Keratinocyte (primary cell): ENCODE results near the gene FAM236A. TPM values are rescaled to one million over a fixed set of nuclear protein-coding genes. Genes with fewer than 3 reads are reported as not detected.
"Not testable (repeated sequence)": the region's sequence is repeated elsewhere in the genome, so short reads cannot be mapped to it uniquely, and the experiment has no call there.

Experiments
- DNase-seq: peaks from one replicate; pipeline ENCODE4 v3.0.0-alpha.2; 2011; ENCODE audit warnings: low read depth, missing footprints, low spot score
- FAIRE-seq: peaks from 2 replicates; lab custom pipeline; 2011; peaks lifted over from hg19 to GRCh38; lab: Jason Lieb, UNC
- H2AFZ ChIP-seq: 2 replicates; pipeline ENCODE4 v1.6.0; 2012; ENCODE audit warnings: low read length, control low read depth, inconsistent platforms; ENCODE audit not compliant: control insufficient read depth
- H3K27ac ChIP-seq: 2 replicates; pipeline ENCODE4 v1.5.1; 2011; ENCODE audit warnings: low read length; ENCODE audit not compliant: control insufficient read depth, insufficient read depth
- H3K27me3 ChIP-seq: 3 replicates; pipeline ENCODE4 v1.6.0; 2011; ENCODE audit warnings: low read length; ENCODE audit not compliant: control insufficient read depth, insufficient read depth; ENCODE audit errors: extremely low read depth
- H3K36me3 ChIP-seq, 2 experiments: 2 replicates in 1 of 2; 3 replicates in 1 of 2; pipeline ENCODE4 v1.5.1; 2011; ENCODE audit warnings: low read length in 2 of 2, mild to moderate bottlenecking in 1 of 2; ENCODE audit not compliant: control insufficient read depth in 2 of 2, insufficient read depth in 2 of 2; ENCODE audit errors: extremely low read depth in 1 of 2
- H3K4me1 ChIP-seq: 3 replicates; pipeline ENCODE4 v1.5.1; 2011; ENCODE audit warnings: low read length; ENCODE audit not compliant: control insufficient read depth, insufficient read depth; ENCODE audit errors: extremely low read depth
- H3K4me2 ChIP-seq: 3 replicates; pipeline ENCODE4 v1.6.0; 2011; ENCODE audit warnings: low read depth, low read length; ENCODE audit not compliant: control insufficient read depth, insufficient read depth; ENCODE audit errors: extremely low read depth
- H3K4me3 ChIP-seq, 3 experiments: fragments of 200-600 bp in 1 of 3; sonication (generic) in 1 of 3; 2 replicates in 2 of 3; 3 replicates in 1 of 3; pipeline ENCODE4 v1.5.1; 2011 to 2016; ENCODE audit warnings: low read length in 3 of 3, mild to moderate bottlenecking in 3 of 3, control low read depth in 2 of 3, inconsistent platforms in 1 of 3, low read depth in 1 of 3, mixed read lengths in 1 of 3, mixed run types in 1 of 3, moderate library complexity in 1 of 3; ENCODE audit not compliant: control insufficient read depth in 2 of 3, insufficient read depth in 2 of 3; ENCODE audit errors: extremely low read depth in 1 of 3
- H3K79me2 ChIP-seq: 2 replicates; pipeline ENCODE4 v1.6.0; 2012; ENCODE audit warnings: low read length; ENCODE audit not compliant: control insufficient read depth, insufficient read depth
- H3K9ac ChIP-seq: 3 replicates; pipeline ENCODE4 v1.6.0; 2011; ENCODE audit warnings: low read length; ENCODE audit not compliant: control insufficient read depth, insufficient read depth; ENCODE audit errors: extremely low read depth
- H3K9me1 ChIP-seq: 3 replicates; pipeline ENCODE4 v1.6.0; 2011; ENCODE audit warnings: low read length; ENCODE audit not compliant: control insufficient read depth, insufficient read depth; ENCODE audit errors: extremely low read depth
- H3K9me3 ChIP-seq: 2 replicates; pipeline ENCODE4 v1.5.1; 2012; ENCODE audit warnings: low read depth, low read length; ENCODE audit not compliant: control insufficient read depth
- H4K20me1 ChIP-seq: 3 replicates; pipeline ENCODE4 v1.6.0; 2011; ENCODE audit warnings: low read length; ENCODE audit not compliant: control insufficient read depth, insufficient read depth; ENCODE audit errors: extremely low read depth
- dilution Hi-C: fragments of 300-500 bp; cut with MboI; formaldehyde crosslinking; loops from one replicate; pipeline ENCODE4 v1.7.0; 2020; ENCODE audit warnings: low sequenced_read_pairs; ENCODE audit not compliant: extremely low pct_ligation_motif_present
- polyA plus RNA-seq, 5 experiments: library from polyadenylated mRNA; depleted of rRNA in 3 of 5; stranded (reverse) in 3 of 5; stranded (forward) in 1 of 5; unstranded in 1 of 5; fragments of >200 nt; gene quantifications; 1 replicate in 1 of 5; 2 replicates in 3 of 5; 3 replicates in 1 of 5; pipeline versions ENCODE4 v1.2.1 to v1.2.3, GENCODE V29; 2011 to 2012; ENCODE audit warnings: missing spikeins in 2 of 5, low read depth in 1 of 5, low replicate concordance in 1 of 5

Gene FAM236A
- polyA plus RNA-seq, 1 donor (not counting 4 experiments of a cell fraction or from before 2014, with no cell fraction given) = not detected

DNA sequence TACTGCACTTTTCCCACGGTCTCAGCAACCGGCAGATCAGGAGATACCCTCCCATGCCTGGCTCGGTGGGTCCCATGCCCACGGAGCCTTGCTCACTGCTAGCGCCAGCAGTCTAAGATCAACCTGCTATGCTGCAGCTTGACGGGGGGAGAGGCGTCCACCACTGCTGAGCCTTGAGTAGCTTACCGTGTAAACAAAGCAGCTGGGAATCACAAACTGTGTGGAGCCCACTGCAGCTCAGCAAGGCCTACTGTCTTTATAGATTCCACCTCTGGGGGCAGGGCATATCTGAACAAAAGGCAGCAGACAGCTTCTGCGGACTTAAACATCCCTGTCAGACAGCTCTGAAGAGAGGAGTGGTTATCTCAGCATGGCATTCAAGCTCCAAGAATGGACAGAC is 22.0 kb downstream of the FAM236A start:
- H3K27ac ChIP-seq, H3K9me3 ChIP-seq, H3K4me2 ChIP-seq, H3K27me3 ChIP-seq, dilution Hi-C loops, DNase-seq, H4K20me1 ChIP-seq, FAIRE-seq, H2AFZ ChIP-seq, H3K4me3 ChIP-seq, H3K9ac ChIP-seq, H3K79me2 ChIP-seq, H3K9me1 ChIP-seq, H3K36me3 ChIP-seq, H3K4me1 ChIP-seq: not testable (repeated sequence)

DNA sequence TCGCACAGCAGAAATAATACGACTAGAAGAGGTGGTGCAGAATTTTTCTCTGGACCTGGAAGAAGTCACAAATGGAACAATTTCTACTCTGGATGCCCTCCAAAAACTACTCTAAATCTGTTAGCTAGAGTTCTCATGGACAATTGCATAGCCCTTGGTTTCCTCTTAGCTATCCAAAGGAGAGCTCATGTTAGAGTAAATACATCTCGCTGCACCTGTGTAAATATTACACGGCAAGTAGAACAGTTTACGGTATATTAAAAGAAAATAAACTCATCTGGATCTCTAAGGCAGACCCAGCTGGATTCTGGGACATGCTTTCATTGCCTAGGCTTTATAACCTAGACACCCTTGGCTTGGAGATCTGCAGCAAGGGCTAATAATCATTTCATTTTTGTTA is 33.9 kb downstream of the FAM236A start:
- FAIRE-seq, H3K27me3 ChIP-seq, H3K9me1 ChIP-seq, H3K36me3 ChIP-seq, H3K4me1 ChIP-seq, H3K4me2 ChIP-seq, H3K79me2 ChIP-seq, H2AFZ ChIP-seq, H3K4me3 ChIP-seq, H4K20me1 ChIP-seq, DNase-seq, H3K9me3 ChIP-seq, H3K9ac ChIP-seq, dilution Hi-C loops, H3K27ac ChIP-seq: not testable (repeated sequence)

DNA sequence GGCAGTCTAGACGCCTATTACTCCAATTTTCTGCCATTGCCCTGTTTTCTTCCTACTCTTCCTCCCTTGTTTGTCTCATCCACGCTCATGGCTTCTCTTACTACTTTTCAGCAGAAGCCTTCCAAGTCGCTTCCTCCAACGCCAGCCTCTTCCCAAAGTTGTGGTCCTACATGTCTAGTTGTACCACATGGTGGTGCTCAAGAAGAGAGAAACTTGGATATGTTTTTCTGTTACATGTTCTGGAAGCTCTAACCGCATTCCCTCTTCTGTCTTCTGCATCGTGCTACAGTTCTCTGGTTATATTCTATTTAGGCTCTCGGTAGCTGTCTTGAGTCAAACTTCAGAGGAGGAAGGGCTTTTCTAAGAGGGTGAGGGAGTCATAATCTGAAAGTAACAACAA is 36.9 kb downstream of the FAM236A start:
- H3K9ac ChIP-seq, H3K9me3 ChIP-seq, H3K27me3 ChIP-seq, H3K9me1 ChIP-seq, H3K4me1 ChIP-seq, H3K79me2 ChIP-seq, H3K4me3 ChIP-seq, dilution Hi-C loops, H3K27ac ChIP-seq, H3K4me2 ChIP-seq, H2AFZ ChIP-seq, DNase-seq, H3K36me3 ChIP-seq, H4K20me1 ChIP-seq: not testable (repeated sequence)
- FAIRE-seq = peak; percentile 36

DNA sequence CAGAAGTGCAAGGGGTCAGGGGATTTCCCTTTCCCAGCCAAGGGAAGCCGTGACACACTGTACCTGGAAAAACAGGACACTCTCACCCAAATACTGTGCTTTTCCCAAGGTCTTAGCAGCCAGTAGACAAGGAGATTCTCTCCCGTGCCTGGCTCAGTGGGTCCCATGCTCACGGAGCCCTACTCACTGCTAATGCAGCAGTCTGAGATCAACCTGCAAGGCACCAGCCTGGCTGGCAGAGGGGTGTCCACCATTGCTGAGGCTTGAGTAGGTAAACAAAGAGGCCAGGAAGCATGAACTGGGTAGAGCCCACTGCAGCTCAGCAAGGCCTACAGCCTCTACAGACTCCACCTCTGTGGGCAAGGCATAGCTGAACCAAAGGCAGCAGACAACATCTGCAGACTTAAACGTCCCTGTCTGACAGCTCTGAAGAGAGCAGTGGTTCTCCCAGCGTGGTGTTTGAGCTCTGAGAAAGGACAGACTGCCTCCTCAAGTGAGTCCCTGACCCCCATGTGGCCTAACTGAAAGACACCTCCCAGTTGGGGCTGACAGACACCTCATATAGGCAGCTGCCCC is 43.0 kb downstream of the FAM236A start:
- H3K27me3 ChIP-seq, H3K9me3 ChIP-seq, dilution Hi-C loops, FAIRE-seq, H3K9ac ChIP-seq, H3K79me2 ChIP-seq, H3K4me2 ChIP-seq, H3K4me3 ChIP-seq, DNase-seq, H3K9me1 ChIP-seq, H3K4me1 ChIP-seq, H4K20me1 ChIP-seq, H2AFZ ChIP-seq, H3K36me3 ChIP-seq, H3K27ac ChIP-seq: not testable (repeated sequence)
